Stimulated activated CD8-positive, alpha-beta memory T cell treated with anti-CD3 and anti-CD28 coated beads, Interleukin-7, amount 100 ng/mL, for 24 hours (primary cell): ENCODE measurements around the gene F8.
"Not testable (repeated sequence)": the region's sequence is repeated elsewhere in the genome, so short reads cannot be mapped to it uniquely, and the experiment has no call there.

Experiments used
- DNase-seq: peaks from one replicate; pipeline ENCODE4 v3.0.0-alpha.2; 2020; ENCODE audit warnings: low read depth

The F8 gene

GRCh38 chrX:154816326-154816898 lies 206.1 kb downstream of the F8 start:
- DNase-seq: not testable (repeated sequence)

GRCh38 chrX:154815274-154815818 lies 207.2 kb downstream of the F8 start:
- no peak for DNase-seq

- no peak for DNase-seq
Measured at GRCh38 chrX:154813801-154814200, 208.7 kb downstream of the F8 start.

- DNase-seq: no peak
Measured at GRCh38 chrX:154812341-154813101, 210.0 kb downstream of the F8 start.

- DNase-seq: no peak
Measured at GRCh38 chrX:154809939-154810665, 212.4 kb downstream of the F8 start.

- DNase-seq: no peak
Measured at GRCh38 chrX:154806837-154807501, 215.6 kb downstream of the F8 start.

- DNase-seq: no peak
Measured at GRCh38 chrX:154805696-154806091, 216.8 kb downstream of the F8 start.

GRCh38 chrX:154804957-154805695 lies 217.4 kb downstream of the F8 start, which contains the start of gene MPP1:
TSS of gene MPP1 (minus strand) at chrX:154805485. CDS start at chrX:154805373, 112 bp downstream.
- DNase-seq: peak; percentile 40

GRCh38 chrX:154804261-154804956 lies 218.1 kb downstream of the F8 start:
- no peak for DNase-seq

GRCh38 chrX:154802947-154803346 lies 219.6 kb downstream of the F8 start:
- DNase-seq: no peak

- DNase-seq: no peak
Measured at GRCh38 chrX:154800478-154801210, 221.9 kb downstream of the F8 start.

GRCh38 chrX:154799556-154800348 lies 222.8 kb downstream of the F8 start:
- DNase-seq: no peak

- no peak for DNase-seq
Measured at GRCh38 chrX:154797006-154797405, 225.5 kb downstream of the F8 start.

GRCh38 chrX:154795016-154795415 lies 227.5 kb downstream of the F8 start:
- DNase-seq: no peak

GRCh38 chrX:154793084-154793795 lies 229.3 kb downstream of the F8 start:
- no peak for DNase-seq

- no peak for DNase-seq
Measured at GRCh38 chrX:154791939-154792338, 230.6 kb downstream of the F8 start.

GRCh38 chrX:154791467-154791866 lies 231.1 kb downstream of the F8 start:
- no peak for DNase-seq
